Tibial nerve (tissue), 4 donors: Measurements from ENCODE around the gene DENND1A. TPM values are rescaled to one million over a fixed set of nuclear protein-coding genes. Genes with fewer than 3 reads are reported as not detected.

Experiments
- DNase-seq, 2 donors: peaks; one replicate each; pipeline ENCODE4 v3.0.0-alpha.2; 2019; ENCODE audit warnings: low spot score in 2 of 2
- H3K27ac ChIP-seq, 4 donors: fragments of 200-600 bp; sonication (generic) in 3 of 4; one replicate each; pipeline ENCODE4 v1.5.1; 2017 to 2019; ENCODE audit warnings: mild to moderate bottlenecking in 1 of 4
- H3K27me3 ChIP-seq, 2 donors: fragments of 200-600 bp; sonication (generic) in 1 of 2; one replicate each; pipeline versions ENCODE4 v1.5.1 to v1.6.0; 2017 to 2019
- H3K36me3 ChIP-seq, 3 donors: fragments of 200-600 bp; sonication (generic); one replicate each; pipeline ENCODE4 v1.5.1; 2018 to 2019
- H3K4me1 ChIP-seq, 4 donors: fragments of 200-600 bp; sonication (generic) in 3 of 4; one replicate each; pipeline ENCODE4 v1.5.1; 2017 to 2019
- H3K4me3 ChIP-seq, 4 donors: fragments of 200-600 bp; sonication (generic) in 3 of 4; one replicate each; pipeline ENCODE4 v1.5.1; 2017 to 2019; ENCODE audit warnings: mild to moderate bottlenecking in 1 of 4, moderate library complexity in 1 of 4
- H3K9me3 ChIP-seq, 4 donors: fragments of 200-600 bp; sonication (generic) in 3 of 4; one replicate each; pipeline ENCODE4 v1.5.1; 2017 to 2019
- CTCF ChIP-seq, 5 experiments: fragments of 200-600 bp in 3 of 5; fragments of 450-650 bp in 2 of 5; sonication (generic) in 3 of 5; IDR thresholded peaks; one replicate each; pipeline ENCODE4 v1.5.1; 2016 to 2019; ENCODE audit warnings: antibody characterized with exemption in 5 of 5, mild to moderate bottlenecking in 3 of 5, moderate library complexity in 2 of 5
- EP300 ChIP-seq, 2 donors: sonication (generic); formaldehyde crosslinking; IDR thresholded peaks; one replicate each; pipeline ENCODE4 v1.6.1; 2017; ENCODE audit warnings: antibody characterized with exemption in 2 of 2, mild to moderate bottlenecking in 1 of 2
- POLR2A ChIP-seq, 2 donors: fragments of 450-650 bp; IDR thresholded peaks; one replicate each; pipeline ENCODE4 v1.6.1; 2017; ENCODE audit warnings: antibody characterized with exemption in 2 of 2, mild to moderate bottlenecking in 2 of 2, moderate library complexity in 2 of 2
- WGBS, 2 donors: methylation state at CpG; one replicate each; pipeline ENCODE4 v1.1.5; 2018; 5-methylcytosine and 5-hydroxymethylcytosine counted together
- total RNA-seq, 4 donors: library from RNA; depleted of rRNA; stranded (reverse); fragments of >200 nt; gene quantifications; one replicate each; pipeline ENCODE4 v1.1.0, GENCODE V29; 2016

Gene DENND1A
- total RNA-seq, 4 donors from 2014 or later, result 17.5 to 34.8 (median 20.1) TPM

DNA sequence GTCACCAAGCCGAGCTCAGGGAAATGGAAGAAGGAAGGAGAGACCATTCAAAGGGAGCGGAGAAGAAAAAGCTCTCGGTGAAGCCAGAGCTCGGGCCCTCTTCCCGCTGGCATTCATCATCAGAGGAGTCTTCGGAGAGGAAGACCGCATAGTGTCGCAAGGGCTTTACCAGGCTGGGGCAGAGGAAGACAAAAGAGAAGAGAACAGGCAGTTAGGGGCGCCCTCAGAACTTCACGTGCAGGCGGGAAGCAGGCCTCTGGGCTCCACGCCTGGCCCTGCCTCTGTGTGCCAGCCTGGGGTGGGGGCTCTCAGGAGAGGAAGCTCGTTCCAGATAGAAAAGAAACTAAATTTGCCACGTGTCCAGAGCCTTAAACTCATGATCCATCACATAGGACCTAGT is 542.2 kb downstream of the DENND1A start:
- Histone ChIP-seq H3K4me1 (no peaks in the 10 kb centered on the region), H3K36me3 (peaks cover 0 to 25% (median 0%) of the 10 kb centered on the region in 3 donors), H3K27me3 (no peaks in the 10 kb centered on the region), H3K9me3 (no peaks in the 10 kb centered on the region), H3K27ac (no peak overlapping the region), H3K4me3 (no peak overlapping the region)
- DNase-seq, result no peak
- TF ChIP-seq EP300 (IDR thresholded peaks at IDR 0.05), result no peak
- no peak for TF ChIP-seq CTCF (IDR thresholded peaks at IDR 0.05)
- TF ChIP-seq POLR2A (IDR thresholded peaks at IDR 0.05), result no peak
- WGBS, 2 donors, result 76 to 77% methylated on average over 14 of the region's 14 CpGs

DNA sequence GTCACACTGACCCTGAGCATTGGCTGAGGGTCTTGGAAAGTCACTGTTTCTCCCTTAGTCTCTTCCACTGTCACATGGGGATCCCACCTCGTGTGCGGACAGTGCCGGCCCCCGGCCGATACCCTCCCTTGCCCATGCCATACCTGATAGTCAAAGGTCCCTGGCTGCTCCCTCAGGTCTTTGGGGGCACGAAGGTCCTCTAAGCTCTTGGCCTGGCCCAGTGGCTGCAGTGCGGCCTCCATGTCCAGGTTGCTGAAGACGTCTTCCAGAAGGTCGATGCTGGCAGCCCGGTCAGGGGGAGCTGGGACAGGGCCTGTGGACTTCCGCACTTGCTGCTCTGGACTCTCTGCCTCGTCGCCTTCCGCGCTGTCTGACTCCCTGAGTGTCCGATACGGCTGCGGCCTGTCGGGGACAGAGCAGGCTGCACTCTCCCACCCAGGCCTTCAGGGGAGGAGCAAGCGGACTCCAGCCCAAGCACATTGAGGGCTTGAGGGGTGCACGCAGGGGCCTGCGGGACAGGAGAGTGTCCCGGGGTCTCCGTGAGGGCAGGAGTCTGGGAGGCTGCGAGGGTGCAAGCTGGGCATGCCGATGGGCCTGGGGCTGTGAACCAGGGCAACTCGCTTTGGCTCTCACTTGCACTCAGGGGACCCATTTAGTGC is 546.3 kb downstream of the DENND1A start:
- Histone ChIP-seq H3K4me1 (no peaks in the 10 kb centered on the region), H3K27ac (no peak overlapping the region), H3K36me3 (peaks cover 0 to 48% (median 0%) of the 10 kb centered on the region in 3 donors), H3K4me3 (no peak overlapping the region), H3K9me3 (no peaks in the 10 kb centered on the region), H3K27me3 (no peaks in the 10 kb centered on the region)
- no peak for DNase-seq
- 88% methylated on average over 18 to 27 of the region's 27 CpGs for WGBS, 2 donors
- TF ChIP-seq POLR2A (IDR thresholded peaks at IDR 0.05), result no peak
- TF ChIP-seq EP300 (IDR thresholded peaks at IDR 0.05), result no peak

DNA sequence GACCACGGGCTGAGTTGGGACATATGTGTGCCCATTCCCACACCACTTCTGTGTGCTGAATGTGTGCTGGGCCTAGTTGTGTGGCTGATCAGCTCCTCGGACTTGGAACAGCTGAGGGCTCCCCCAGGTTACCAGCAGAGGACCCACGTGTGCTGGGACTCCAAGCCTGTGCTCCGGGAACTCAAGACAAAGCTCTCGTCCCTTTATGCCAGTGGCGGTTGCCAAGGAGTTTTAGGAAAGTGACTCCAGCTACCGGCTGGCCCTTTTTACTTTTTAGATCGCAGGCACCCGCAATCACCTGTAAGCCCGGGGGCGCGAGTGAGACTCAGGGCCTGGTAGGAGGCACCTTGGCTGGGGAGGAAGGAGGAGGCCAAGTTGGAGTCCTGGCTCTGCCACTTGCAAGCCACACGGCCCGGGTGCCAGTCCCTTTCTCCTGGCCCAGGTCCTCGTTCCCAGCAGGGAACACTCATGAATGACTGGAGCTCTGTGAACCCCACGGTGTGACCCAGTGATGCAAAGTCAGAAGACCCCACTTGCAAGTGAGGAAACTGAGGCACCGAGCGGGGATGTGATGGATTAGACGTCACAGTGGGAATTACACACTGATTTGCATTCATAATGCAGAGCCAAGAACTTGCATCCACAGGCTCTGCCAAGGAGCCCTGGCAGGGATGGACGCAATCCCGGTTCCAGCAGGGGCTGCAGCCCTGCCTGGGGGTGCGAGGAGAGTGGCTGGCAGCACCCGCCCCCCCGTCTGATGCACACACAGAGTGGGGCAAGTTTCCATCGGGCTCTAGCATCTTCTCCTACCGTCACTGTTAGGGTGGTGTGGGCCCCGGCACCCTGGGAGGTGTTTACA is 547.0 kb downstream of the DENND1A start:
- 93% methylated on average over 27 of the region's 27 CpGs for WGBS, 2 donors
- Histone ChIP-seq H3K9me3 (no peaks in the 10 kb centered on the region), H3K36me3 (peaks cover 0 to 48% (median 0%) of the 10 kb centered on the region in 3 donors), H3K27ac (no peak overlapping the region), H3K4me3 (no peak overlapping the region), H3K4me1 (peaks cover 0 to 5% (median 0%) of the 10 kb centered on the region in 4 donors), H3K27me3 (no peaks in the 10 kb centered on the region)
- no peak for DNase-seq
- TF ChIP-seq CTCF (IDR thresholded peaks at IDR 0.05) (no peak), EP300 (IDR thresholded peaks at IDR 0.05) (no peak), POLR2A (IDR thresholded peaks at IDR 0.05) (no peak)

DNA sequence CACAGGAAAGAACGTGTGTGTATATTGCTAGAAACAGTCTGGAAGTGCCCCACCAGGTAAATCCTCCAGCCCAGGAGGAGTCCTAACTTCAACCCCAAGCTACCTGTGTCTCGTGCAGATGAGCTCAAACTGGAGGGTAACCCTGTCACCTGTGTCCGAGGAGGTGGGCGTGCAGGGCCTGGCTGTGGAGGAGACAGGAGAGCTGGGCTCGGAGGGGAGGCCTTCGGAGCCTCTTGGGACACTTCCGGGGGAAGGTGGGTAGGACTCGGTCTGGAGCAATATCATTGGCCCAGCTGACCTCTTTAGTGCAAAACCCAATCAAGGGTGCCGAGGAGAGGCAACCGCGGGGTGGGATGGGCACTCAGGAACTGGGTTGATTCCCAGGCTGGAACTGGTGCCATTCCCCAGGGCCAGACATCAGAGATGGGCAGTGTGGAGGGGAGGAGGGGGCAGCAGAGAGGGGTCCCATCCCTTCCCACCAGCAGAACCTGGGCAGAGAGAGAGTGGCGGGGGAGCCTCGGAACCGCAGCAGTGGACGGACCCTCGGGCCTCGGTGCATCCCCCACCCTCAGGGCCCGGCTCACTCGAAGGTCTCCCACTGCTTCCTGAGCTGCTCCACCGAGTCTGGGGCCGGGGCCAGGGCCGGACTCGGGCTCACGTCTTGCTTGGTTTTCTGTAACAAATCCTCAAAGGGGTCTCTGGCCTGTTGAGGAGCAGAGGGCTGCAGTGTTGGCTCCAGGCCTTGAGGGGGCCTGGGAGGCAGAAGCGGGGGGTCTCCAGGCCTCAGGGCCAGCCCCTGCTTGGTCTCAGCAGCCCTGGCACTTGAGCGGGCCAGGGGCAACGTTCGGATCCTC is 548.8 kb downstream of the DENND1A start:
- 80 to 89% methylated on average over 23 to 24 of the region's 28 CpGs for WGBS, 2 donors
- peaks cover 0 to 22% (median 2%) of the 10 kb centered on the region in 4 donors for H3K4me1 ChIP-seq
- TF ChIP-seq POLR2A (IDR thresholded peaks at IDR 0.05) (no peak), CTCF (IDR thresholded peaks at IDR 0.05) (no peak), EP300 (IDR thresholded peaks at IDR 0.05) (no peak)
- no peak overlapping the region for H3K4me3 ChIP-seq
- H3K9me3 ChIP-seq, result no peaks in the 10 kb centered on the region
- no peak for DNase-seq
- H3K27me3 ChIP-seq, result peaks cover 0 to 9% of the 10 kb centered on the region in 2 donors
- H3K36me3 ChIP-seq, result peaks cover 0 to 48% (median 0%) of the 10 kb centered on the region in 3 donors
- H3K27ac ChIP-seq, result no peak overlapping the region

DNA sequence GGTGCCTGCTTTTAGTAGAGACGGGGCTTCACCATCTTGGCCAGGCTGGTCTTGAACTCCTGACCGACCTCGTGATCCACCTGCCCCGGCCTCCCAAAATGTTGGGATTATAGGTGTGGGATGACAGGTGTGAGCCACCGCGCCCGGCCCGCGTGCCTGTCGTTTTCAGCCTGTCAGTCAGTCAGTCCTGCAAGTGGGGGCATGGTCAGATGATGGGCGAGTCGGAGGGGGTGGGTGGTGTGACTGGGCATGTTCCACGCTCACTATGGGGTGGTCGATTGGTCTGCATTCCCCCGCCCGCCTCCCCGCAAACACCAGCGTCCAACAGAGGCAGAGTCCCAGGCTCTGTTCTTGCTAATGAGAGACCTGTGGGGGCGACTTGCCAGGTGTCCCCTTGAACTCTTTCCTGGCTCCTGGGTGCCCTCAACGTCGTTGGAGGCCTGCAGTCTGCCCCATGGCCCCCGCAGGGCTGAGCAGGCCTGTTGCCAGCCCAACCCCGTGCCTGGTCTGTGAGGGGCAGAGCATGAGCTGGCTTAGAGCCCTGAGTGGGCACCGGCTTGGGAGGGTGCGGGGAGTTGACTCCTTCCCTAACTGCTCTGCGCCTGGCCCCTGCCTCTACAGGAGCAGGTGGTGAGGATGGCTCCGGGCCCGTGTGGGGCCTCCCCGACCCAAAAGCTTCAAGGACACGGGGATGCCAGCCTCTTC is 550.8 kb downstream of the DENND1A start:
- 84 to 91% methylated on average over 22 to 30 of the region's 30 CpGs for WGBS, 2 donors
- TF ChIP-seq EP300 (IDR thresholded peaks at IDR 0.05) (no peak), POLR2A (IDR thresholded peaks at IDR 0.05) (no peak), CTCF (IDR thresholded peaks at IDR 0.05) (no peak)
- Histone ChIP-seq H3K9me3 (no peaks in the 10 kb centered on the region), H3K36me3 (peaks cover 0 to 45% (median 0%) of the 10 kb centered on the region in 3 donors), H3K4me1 (peaks cover 0 to 37% (median 5%) of the 10 kb centered on the region in 4 donors), H3K4me3 (no peak overlapping the region), H3K27ac (no peak overlapping the region), H3K27me3 (peaks cover 0 to 29% of the 10 kb centered on the region in 2 donors)
- no peak for DNase-seq
